Dedifferentiated amniotic fluid mesenchymal stem cell (primary cell): Measurements from ENCODE around the gene IFITM5.
"Not testable (repeated sequence)": the region's sequence is repeated elsewhere in the genome, so short reads cannot be mapped to it uniquely, and the experiment has no call there.

ENCODE experiments used
- DNase-seq: peaks from one replicate; pipeline ENCODE4 v3.0.0-alpha.2; 2016; ENCODE audit errors: extremely low spot score

IFITM5 gene

DNA sequence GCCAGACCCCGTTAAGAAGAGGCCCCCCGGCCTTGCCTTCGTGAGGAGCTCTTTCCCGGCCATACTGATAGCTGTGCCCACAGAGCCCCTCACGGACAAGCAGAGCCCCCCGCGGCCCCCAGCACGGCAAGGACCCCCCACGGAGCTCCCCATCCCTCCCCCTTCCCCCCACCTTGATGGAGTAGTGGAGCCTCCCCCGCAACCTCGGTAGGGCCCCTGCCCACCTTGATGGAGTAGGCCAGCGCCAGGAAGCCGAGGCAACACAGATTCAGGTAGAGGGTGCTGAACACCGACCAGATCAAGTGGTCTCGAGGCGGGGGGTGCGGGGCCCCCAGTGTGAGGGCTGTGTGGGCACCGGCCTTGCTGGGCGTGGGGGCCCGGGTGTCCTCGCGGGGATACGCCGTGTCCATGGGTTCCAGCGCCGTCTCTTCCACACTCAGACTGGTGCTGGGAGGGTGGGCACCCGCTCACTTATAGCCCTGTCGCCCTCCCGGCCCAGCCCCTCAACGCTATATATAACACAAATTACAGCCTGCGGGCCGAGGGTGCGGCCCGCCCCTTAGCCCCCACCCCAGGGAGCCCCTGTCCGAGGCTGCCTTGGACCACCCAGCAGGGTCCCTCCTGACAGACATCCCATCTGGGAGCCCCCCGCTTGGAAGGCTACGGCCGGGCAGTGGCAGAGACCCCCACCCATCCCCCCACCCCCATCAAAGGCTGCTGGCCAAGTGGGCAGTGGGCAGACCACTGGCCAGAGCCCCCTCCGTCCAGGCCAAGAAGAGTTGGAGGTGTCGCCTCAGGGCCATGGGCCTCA, at the start of gene IFITM5:
Gene IFITM5, minus strand, starts transcription at position 446 of the 811 bp plus-strand sequence. Its CDS starts 36 bp downstream, at position 410.
- no peak for DNase-seq

GRCh38 chr11:346529-346928, 47.2 kb upstream of the IFITM5 start:
- DNase-seq = no peak

DNA sequence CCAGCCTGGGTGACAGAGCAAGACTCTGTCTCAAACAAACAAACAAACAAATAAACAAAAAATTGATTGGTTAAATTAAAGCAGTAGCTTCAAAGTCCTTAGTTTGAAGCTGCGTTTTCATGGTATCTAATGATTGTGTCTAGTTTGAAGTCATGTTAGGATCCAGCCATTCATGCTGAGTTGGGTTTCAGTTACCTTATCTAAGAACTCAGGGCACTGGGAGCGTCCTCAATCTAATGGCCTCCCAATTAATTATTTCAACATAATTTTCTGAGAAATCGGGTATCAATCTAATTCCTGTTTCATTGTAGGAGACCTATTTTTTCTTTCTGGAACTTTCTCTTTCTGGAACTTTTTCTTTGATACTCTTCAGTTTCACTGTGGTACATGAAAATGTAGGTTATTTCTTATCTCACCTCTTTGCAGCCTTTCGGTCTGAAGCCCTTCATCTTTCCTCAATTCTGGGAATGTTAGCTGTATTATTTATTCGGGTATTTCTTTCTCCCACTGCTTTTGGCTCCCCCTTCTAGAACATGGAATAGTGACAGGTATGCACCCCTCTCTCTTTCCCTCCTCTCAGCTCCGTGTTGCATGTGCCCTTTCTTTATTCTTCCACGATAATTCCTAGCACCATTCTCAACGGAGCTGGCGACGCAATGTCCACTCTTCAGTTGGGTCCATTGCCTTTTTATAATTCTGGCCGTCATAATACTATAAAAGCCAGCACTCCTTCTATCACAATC, 45.7 kb upstream of the IFITM5 start:
- no peak for DNase-seq

DNA sequence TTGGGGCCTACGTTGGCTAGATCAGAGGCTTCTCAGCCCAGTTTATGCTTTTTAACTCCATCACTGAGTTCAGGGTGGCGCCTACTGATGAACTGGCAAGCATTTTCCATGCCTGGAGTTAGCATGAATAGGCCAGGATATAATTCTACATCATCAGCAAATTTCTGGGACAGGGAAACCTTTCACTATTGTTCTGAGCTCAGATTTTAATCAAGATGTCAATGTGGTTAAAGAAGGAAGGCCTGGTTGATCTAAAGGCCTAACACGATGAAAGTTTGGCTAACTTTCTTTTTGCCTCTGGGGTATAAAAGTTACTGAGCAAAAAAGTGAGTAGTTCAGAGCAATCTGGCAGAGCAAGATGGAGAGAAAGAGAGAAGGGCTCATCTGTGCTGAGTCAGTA, 43.0 kb upstream of the IFITM5 start:
- no peak for DNase-seq

DNA sequence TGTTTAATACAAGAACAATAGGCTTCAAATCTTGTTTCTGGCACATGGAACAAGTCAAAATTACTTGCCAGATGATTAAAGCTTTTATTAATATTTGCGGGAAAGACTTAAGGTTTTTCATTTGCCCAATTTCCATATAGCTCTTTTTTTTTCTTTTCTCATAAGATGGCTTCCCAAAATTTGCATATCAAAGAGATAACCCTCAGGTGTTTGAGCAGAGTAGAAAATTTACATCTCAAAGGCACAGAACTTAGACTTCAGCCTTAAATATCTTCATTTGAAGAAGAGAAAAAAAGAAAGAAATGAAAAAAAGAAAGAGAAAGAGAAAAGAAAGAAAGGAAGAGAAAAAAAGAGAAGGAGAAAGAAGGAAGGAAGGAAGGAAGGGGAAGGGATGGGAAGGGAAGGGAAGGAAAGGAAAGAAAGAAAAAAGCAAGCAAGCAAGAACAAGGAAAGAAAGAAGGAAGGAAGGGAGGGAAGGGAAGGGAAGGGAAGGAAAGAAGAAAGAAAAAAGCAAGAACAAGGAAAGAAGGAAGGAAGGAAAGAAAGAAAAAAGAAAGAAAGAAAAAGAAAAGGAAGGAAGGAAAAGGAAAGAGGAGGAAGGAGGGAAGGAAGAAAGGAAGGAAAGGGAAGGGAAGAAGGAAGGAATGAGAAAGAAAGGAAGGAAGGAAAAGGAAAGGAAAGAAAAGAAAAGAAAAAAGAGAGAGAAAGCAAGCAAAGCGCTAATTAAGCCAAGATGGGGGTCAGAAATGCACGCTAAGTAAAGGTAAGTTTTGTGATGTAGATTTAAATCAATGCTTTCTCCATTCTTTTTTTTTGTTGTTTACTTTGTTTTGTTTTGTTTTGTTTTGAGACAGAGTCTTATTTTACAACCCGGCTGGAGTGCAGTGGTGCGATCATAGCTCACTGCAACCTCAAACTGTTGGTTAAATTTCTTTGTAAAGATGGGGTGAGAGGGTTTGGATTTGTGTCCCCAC, 41.5 kb upstream of the IFITM5 start:
- no peak for DNase-seq

DNA sequence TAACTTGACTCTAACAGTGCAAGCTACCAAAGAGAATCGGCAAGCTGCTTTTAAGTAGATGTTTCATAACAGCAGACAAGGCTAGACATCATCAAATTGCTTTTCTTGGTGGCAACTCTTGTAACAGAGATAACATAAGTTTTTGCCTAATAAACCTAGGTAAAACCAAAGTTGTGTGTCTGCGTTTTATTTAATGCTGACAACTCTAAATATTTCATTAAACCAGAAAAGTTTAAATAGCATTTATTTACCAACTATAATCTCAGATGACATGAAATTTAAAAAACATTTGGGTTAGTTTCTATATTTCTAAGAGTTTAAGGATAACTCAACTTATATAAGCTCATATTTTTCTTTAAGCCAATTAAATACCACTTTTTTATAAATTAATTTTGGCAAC, 40.6 kb upstream of the IFITM5 start:
- DNase-seq = no peak

GRCh38 chr11:337711-338110, 38.4 kb upstream of the IFITM5 start:
- DNase-seq = no peak

DNA sequence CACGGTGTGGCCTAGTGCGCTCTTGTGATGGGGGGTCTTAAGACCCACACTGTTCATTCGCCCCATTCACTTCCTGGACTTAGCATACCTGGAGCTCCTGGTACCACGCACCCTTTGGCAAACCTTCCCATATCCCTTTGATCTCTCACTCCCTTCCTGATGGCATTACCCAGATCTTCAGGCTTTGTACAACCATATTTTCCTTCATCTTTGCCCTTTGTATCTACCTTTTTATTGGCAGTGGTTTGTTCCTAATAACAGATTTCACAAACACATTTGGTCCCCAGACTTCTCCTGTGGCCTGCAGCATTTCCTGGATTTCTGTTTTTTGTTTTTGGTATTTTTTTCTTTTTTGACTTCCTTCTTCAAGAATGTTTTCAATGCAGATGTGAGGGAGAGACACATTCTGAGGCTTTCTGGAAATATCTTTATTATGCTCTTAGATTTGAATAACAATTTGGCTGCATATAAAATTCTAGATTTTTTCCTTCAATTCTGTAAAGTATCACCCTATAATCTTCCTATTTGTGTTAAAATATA, 37.4 kb upstream of the IFITM5 start:
- no peak for DNase-seq

DNA sequence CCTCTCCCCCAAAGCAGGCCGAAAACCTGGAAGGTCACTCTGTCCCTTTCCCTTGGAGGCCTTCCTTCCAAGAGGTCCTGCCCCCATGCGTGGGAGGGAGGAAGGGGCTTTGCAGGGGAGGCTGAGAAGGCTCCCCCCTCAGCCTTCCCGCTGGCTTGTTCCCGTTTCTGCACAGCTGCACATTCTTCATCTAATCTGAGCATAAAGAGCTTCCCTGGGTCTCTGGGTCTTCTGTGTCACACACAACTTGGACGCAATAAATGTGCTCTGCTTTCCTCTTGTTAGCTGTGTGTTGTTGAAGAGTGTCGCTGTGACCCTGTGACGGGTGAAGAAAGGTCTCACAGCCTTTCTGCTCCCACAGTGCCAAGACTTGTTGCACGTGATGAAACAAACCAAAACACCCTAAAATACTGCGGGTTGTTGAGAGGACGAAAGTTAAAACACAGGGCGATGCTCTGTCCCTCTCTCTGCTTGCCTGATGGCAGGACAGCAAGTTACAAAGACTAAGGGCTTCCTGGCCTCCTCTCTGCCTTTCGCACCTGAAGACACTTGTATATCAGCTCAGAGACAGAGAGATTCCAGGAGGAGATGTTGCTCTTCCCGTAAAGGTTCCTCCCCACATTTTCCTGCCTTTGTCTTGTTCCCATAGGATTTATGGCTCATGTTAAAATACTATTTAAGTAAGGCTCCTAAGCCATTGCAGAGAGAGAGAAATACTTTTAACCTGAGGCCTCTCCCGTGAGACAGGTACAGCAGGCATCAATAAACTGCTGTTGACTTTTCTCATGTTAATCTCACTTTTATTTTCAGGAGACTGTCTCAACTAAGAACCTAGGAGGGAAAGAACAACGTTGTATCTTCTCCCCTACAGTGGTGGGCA, 36.7 kb upstream of the IFITM5 start:
- DNase-seq = no peak

GRCh38 chr11:334264-334994, 35.1 kb upstream of the IFITM5 start:
- DNase-seq = no peak

DNA sequence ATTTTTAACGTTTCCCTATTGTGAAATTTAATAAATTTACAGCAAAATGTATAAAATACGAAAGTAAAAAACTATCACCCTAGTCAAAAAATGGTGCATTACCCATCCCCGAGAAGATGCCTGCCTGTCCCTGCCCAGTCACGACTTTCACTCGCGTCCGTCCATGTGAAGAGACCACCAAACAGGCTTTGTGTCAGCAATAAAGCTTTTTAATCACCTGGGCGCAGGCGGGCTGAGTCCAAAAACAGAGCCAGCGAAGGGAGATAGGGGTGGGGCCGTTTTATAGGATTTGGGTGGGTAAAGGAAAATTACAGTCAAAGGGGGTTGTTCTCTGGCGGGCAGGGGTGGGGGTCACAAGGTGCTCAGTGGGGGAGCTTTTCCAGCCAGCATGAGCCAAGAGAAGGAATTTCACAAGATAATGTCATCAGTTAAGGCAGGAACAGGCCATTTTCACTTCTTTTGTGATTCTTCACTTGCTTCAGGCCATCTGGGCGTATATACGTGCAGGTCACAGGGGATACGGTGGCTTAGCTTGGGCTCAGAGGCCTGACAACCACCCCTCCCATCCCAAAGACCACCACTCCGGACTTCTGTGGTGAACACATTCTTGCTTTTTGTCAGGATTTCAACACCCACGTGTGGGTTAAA, 34.4 kb upstream of the IFITM5 start:
- DNase-seq = not testable (repeated sequence)

DNA sequence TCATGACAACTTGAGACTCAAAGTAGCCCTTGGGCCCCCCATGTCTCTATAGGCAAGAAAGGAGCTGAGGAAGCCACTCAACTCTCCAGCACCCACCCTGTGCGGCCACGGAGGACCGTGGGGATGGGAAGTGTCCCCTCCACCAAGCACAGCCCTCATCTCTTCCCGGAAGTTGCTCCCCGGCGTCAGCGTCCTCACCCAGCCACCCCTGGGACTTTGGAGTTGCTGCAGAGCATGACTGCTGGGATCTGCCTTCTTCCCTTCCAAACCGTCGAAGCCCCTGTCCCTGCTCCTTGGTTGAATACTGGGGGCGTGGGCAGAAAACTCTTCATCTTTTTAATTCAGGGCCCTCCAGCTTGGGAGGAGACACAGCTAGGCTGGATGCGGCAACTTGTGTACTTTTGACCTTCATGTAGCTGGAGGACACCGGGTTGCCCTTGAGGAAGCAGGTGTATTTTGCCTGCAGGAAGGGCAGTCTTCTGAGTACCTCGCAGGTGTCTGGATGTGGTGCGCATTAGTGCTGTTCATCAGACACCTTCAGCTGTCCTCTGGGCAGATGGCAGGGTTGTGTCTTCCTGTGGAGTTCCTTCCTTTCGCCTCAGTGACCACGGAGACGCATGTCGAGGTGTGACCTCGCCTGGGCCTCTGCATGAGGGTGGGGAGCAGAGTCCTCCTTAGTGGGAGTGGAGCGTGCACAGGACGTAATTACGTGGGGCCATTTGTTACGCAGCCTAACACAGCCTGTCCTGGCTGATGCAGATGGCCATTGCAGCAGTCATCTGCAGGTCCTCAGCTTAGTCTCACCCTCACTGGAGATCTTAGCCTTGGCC, 33.5 kb upstream of the IFITM5 start:
- no peak for DNase-seq

- no peak for DNase-seq
Measured at GRCh38 chr11:331358-332060, 32.2 kb upstream of the IFITM5 start.

- DNase-seq = no peak
Measured at GRCh38 chr11:330694-331357, 31.5 kb upstream of the IFITM5 start.

DNA sequence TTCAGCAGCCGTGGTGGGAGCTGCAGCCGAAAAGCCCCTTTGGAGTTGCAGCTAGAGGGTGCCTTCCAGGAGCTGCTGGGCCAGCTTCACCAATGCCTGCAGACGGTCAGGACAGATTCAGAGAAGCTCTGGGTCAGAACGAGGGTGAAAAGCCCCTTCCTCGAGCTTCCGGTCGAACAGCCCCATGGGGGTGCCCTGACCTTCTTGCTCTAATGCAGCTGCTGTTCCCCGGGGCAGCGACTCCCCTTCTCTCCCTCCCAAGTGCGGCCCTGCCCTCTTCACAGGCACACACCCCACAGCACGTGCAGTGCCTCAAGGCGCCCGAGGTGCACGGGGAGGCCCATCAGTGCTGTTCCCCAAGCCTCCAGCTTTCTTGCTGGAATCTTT, 31.0 kb upstream of the IFITM5 start:
- no peak for DNase-seq

DNA sequence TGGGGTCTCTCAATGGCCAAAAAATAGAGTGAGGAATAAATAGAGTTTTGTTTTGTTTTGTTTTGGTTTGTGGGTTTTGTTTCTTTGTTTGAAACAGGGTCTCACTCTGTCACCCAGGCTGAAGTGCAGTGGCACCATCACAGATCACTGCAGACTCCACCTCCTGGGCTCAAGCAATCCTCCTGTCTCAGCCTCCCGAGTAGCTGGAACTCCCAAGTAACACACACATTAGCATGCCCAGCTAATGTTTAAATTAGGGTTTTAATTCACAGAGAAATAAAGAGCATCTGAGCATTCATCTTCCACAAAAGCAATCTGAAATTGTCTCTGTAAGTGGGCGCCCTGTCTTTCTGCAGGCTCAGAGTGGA, 30.5 kb upstream of the IFITM5 start:
- no peak for DNase-seq

- not testable (repeated sequence) for DNase-seq
Measured at GRCh38 chr11:328516-329100, 29.3 kb upstream of the IFITM5 start.
